Stimulated activated CD4-positive, alpha-beta T cell treated with anti-CD3 and anti-CD28 coated beads, Interleukin-2, amount 100 ng/mL, for 24 hours (primary cell): ENCODE measurements around the gene MXRA7.
"Not testable (repeated sequence)": the region's sequence is repeated elsewhere in the genome, so short reads cannot be mapped to it uniquely, and the experiment has no call there.

Source experiments
- DNase-seq, 2 donors: peaks; one replicate each; pipeline ENCODE4 v3.0.0-alpha.2; 2020

MXRA7 gene

GRCh38 chr17:76735006-76735405 is 24.2 kb upstream of the MXRA7 start:
- no peak for DNase-seq

- no peak for DNase-seq
Measured at GRCh38 chr17:76734080-76734840, 23.5 kb upstream of the MXRA7 start.

GRCh38 chr17:76733618-76733957 is 22.8 kb upstream of the MXRA7 start:
- DNase-seq = no peak

GRCh38 chr17:76732734-76733617 is 22.2 kb upstream of the MXRA7 start:
- no peak for DNase-seq

- not testable (repeated sequence) for DNase-seq
Measured at GRCh38 chr17:76731800-76732733, 21.3 kb upstream of the MXRA7 start.

- no peak for DNase-seq
Measured at GRCh38 chr17:76727745-76728456, 17.1 kb upstream of the MXRA7 start.

- DNase-seq = peak; percentile 80 to 81
Measured at GRCh38 chr17:76726776-76727718, 16.3 kb upstream of the MXRA7 start, which contains the start of gene METTL23. TSS of gene METTL23 (plus strand) at chr17:76726839. CDS start at chr17:76729711, 2,872 bp downstream.

DNA sequence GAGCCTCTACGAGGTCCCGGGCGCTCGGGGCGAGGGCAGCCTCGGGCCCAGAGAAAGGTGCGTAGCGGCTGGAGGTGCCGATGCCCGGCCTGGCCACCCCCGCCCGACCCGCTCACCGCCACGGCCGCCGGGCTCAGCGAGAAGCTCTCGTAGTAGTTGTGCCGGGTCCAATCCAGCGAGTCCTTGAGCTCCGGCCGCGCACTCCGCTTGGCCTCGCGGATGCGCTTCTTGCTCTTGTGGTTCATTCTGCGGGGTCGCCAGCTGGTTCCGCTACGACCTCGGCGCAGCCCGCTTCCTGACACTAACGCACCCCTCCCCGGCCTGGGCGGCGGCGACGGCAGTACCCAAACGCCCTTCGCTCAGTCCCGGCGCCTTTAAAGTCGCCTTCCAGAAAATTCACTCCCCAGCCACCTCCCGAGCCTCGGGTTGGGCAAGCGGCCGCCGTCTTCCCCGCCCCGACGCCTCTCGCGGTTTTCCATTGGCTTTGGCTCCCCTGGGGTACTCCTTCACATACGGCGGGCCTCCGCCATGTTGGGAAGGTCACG is 15.5 kb upstream of the MXRA7 start, which contains the start of gene JMJD6:
TSS of gene JMJD6 (minus strand) at position 376 of the 545 bp plus-strand sequence. CDS start at position 245, 131 bp downstream.
- peak; percentile 93 to 94 for DNase-seq

- peak; percentile 79 to 80 for DNase-seq
Measured at GRCh38 chr17:76725580-76726230, 14.9 kb upstream of the MXRA7 start.

- no peak for DNase-seq
Measured at GRCh38 chr17:76723812-76724211, 13.0 kb upstream of the MXRA7 start.

DNA sequence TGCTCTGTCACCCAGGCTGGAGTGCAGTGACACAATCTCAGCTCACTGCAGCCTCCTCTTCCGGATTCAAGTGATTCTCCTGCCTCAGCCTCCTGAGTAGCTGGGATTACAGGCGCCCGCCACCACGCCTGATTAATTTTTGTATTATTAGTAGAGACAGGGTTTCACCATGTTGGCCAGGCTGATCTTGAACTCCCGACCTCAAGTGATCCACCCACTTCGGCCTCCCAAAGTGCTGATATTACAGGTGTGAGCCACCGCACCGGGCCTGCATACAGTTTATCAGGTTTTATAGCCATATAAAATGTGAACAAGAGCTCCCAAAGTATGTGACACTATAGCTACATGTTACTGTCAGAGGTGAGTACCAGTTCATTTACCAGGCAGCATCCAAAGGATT is 12.2 kb upstream of the MXRA7 start:
- not testable (repeated sequence) for DNase-seq

- no peak for DNase-seq
Measured at GRCh38 chr17:76722279-76722678, 11.5 kb upstream of the MXRA7 start.

DNA sequence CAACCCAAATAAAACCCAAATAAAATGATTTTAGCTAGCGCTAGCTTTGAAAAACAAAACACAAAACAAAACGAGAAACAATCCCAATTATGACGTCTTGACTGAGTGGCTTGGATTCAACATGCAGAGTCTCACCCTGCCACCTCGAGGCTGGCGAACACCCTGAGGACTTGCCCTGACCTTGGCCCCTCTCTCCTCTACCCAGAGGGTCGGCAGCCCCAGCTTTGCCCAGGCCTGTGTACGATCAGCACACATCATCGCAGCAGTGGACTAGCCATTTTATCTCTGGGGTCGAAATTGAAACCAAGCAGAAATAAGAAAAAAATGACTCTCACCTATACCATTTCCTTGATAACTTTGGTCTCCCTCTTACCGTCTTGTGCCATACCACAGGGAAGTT is 10.7 kb upstream of the MXRA7 start:
- DNase-seq = no peak

DNA sequence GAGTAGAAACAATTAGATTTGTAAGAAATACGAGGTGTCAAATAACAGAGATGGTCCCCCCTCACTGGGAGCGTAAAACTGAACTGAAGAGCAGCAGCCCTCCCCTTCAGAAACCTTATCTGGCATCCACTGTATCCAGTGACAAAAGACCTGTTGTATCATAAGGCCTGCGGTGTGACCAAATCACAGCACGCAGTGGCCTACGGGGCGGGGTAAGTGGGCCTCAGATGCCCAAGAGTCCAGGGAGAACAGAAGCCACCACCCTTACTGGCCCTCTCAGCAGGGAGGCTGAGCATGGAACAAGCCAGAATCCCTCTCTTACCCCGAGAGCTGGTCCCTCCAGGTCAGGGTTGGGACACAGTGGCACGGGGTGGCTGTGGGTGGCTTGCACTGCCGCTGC is 10.2 kb upstream of the MXRA7 start:
- DNase-seq = no peak

DNA sequence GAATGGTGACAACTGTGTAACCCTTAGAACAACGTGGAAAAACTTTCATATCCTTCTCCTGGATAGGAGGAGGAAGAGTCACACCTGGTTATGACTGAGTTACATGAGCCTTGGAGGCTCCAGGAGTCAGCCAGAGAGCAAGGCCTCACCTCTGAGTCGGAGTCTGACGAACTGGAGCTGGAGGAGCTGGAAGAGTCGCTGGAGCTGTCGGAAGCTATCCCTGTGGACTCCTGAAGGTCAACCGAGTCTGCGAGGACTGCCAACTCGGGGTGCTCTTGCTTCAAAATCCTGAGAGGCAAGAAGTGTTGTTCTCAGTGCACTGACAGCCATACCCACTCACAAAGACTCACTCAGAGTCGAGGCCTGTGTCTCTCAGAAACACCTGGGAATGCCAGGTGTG is 9.4 kb upstream of the MXRA7 start:
- no peak for DNase-seq

DNA sequence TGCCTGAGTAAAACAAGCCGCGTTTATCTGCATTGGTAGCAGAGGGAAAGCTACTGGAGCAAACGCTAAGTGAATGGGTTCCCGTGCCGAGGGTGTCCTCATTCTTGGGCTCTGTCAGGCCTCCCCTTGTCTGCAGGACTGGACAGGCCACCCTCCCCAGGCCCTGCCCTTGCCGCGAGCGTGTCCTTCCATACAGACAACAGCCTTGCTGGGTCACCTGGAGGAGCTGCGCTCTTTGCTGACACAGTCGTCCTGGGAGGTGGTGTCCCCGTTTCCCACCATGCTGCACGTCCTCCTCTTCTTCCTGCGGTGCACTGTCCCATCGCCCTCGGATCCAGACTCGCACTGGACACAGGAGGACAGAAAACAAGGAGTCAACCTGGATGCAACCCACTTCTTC is 7.8 kb upstream of the MXRA7 start:
- no peak for DNase-seq

- DNase-seq = no peak
Measured at GRCh38 chr17:76716839-76717215, 6.1 kb upstream of the MXRA7 start.

GRCh38 chr17:76716146-76716838 is 5.5 kb upstream of the MXRA7 start:
- DNase-seq = no peak

DNA sequence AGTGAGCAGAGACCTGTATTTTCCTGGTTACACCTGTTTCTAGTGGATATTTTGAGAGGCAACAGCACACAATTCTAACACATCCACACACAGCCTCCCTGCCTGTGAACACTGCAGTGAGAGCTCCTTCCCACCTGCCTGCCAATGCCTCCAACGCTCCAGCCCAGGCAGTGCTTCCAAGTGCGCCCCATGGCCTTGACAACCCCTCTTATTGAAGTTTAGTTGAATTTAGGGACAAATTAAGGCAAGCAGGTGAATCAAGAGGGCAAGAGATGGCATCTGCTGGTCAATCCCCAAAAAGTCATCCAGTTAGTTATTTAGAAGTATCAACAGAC is 4.7 kb upstream of the MXRA7 start:
- no peak for DNase-seq
